ENCODE results near the gene TUSC1. TPM values are rescaled to one million over a fixed set of nuclear protein-coding genes. Genes with fewer than 3 reads are reported as not detected.

The TUSC1 gene
- total and polyA plus RNA-seq, 2 donors (not counting 3 experiments of a cell fraction or from before 2014, with no cell fraction given) = 9.5 to 12.1 TPM

DNA sequence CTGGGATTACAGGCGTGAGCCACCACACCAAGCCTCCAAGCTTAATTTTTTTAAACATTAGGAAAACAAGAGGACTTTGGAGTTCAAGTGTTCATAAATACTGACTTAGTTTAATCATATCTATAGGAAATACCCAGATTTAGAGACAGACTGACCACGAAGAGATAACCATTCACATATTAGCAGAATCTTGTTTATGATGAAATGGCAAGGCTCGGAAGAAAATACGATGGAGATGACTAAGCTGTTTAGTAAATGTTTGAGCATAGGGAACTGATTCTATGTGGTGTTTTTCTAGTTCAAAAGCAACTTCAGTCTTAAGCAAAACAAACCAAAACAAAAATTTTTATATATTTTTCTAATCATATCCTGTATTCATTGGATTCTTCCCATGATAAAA lies 13.5 kb upstream of the TUSC1 start:
- Histone ChIP-seq H3K9me3 (replicated peaks; ENCODE audit: control insufficient read depth, insufficient read depth, low read length) (no peaks in the 10 kb centered on the region), H3K4me1 (ENCODE audit: control insufficient read depth, extremely low read depth, insufficient read depth, low read length) (no peaks in the 10 kb centered on the region), H2AFZ (ENCODE audit: low read depth, low read length) (no peak overlapping the region), H3K79me2 (ENCODE audit: control insufficient read depth, insufficient read depth, low read length) (no peaks in the 10 kb centered on the region), H4K20me1 (replicated peaks; ENCODE audit: control insufficient read depth, extremely low read depth, insufficient read depth, low read length) (no peaks in the 10 kb centered on the region), H3K36me3 (ENCODE audit: control insufficient read depth in 2 of 2, extremely low read depth in 1 of 2, insufficient read depth in 2 of 2, low read length in 2 of 2) (no peaks in the 10 kb centered on the region), H3K4me3 (replicated peaks in 1 of 3; ENCODE audit: insufficient read depth in 1 of 3, low read depth in 1 of 3, low read length in 3 of 3) (no peak overlapping the region), H3K27me3 (ENCODE audit: control insufficient read depth in 2 of 2, insufficient read depth in 2 of 2, low read length in 2 of 2) (no peaks in the 10 kb centered on the region), H3K9me1 (replicated peaks; ENCODE audit: control insufficient read depth, extremely low read depth, insufficient read depth, low read length) (no peaks in the 10 kb centered on the region), H3K27ac (ENCODE audit: insufficient read depth, low read depth, low read length) (no peak overlapping the region), H3K4me2 (ENCODE audit: insufficient read depth, low read length) (no peak overlapping the region), H3K9ac (replicated peaks; ENCODE audit: extremely low read depth, insufficient read depth, low read length) (no peak overlapping the region)
- POLR2A ChIA-PET = no interaction called here
- TF ChIP-seq JUN (IDR thresholded peaks at IDR 0.05; ENCODE audit: borderline replicate concordance, insufficient read depth, insufficient read length, low read depth) (no peak), GATA2 (IDR thresholded peaks at IDR 0.05; ENCODE audit: insufficient read depth, insufficient read length, low read depth, low read length) (no peak), FOS (IDR thresholded peaks at IDR 0.05; ENCODE audit: borderline replicate concordance, insufficient read depth, low read length) (no peak), CTCF (IDR thresholded peaks at IDR 0.05; ENCODE audit: extremely low read depth in 1 of 2, insufficient read depth in 1 of 2, low read depth in 1 of 2, low read length in 2 of 2) (no peak), POLR2AphosphoS5 (IDR thresholded peaks at IDR 0.05; ENCODE audit: insufficient read depth, low read depth, low read length) (no peak), MYC (IDR thresholded peaks at IDR 0.05; ENCODE audit: low read depth, low read length) (no peak), EZH2 (IDR thresholded peaks at IDR 0.05; ENCODE audit: borderline replicate concordance, low read depth, low read length, severe bottlenecking) (no peak), POLR2A (IDR thresholded peaks at IDR 0.05; ENCODE audit: low read depth, low read length) (no peak)
- TF ChIP-seq, protein P1, sequence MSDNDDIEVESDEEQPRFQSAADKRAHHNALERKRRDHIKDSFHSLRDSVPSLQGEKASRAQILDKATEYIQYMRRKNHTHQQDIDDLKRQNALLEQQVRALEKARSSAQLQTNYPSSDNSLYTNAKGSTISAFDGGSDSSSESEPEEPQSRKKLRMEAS (IDR thresholded peaks at IDR 0.05; ENCODE audit: insufficient read depth, insufficient read length) = no peak
- DNase-seq (ENCODE audit: low read depth, low spot score) (no peak), FAIRE-seq (no peak)
- CTCF ChIA-PET = no interaction called here
- BruUV-seq (replicated peaks) = no TSS peak
- dilution Hi-C loops (cut with MboI; ENCODE audit: extremely low pct_ligation_motif_present, low sequenced_read_pairs) (no loop called here), intact Hi-C loops (cut with micrococcal nuclease) (no loop called here)

Data from endothelial cell of umbilical vein (primary cell).